PC-3 (cell line): Measurements from ENCODE around the gene HACD1. TPM values are rescaled to one million over a fixed set of nuclear protein-coding genes. Genes with fewer than 3 reads are reported as not detected.
"Not testable (repeated sequence)": the region's sequence is repeated elsewhere in the genome, so short reads cannot be mapped to it uniquely, and the experiment has no call there.

ENCODE experiments used
- ATAC-seq: fragments of 200-7000 bp; cut with Tn5 transposase; 2 replicates; pipeline ENCODE4 v1.9.1; 2020; ENCODE audit warnings: mild to moderate bottlenecking, moderate library complexity
- BruUV-seq: library from RNA; stranded (reverse); fragments of 400-500 nt; replicated peaks from 2 replicates; lab custom pipeline; 2021; lab: Mats Ljungman, UMichigan
- CTCF ChIA-PET: fragments of 300-600 bp; sonication (Branson Sonifier 250); formaldehyde crosslinking; loops from one replicate; lab custom pipeline; 2022; ENCODE audit warnings: antibody characterized with exemption; lab: Charles Lee
- POLR2A ChIA-PET: fragments of 300-600 bp; sonication (Branson Sonifier 250); formaldehyde crosslinking; loops from one replicate; lab custom pipeline; 2022; ENCODE audit warnings: antibody characterized with exemption; ENCODE audit not compliant: unreplicated experiment; lab: Charles Lee
- DNase-seq: peaks from one replicate; pipeline ENCODE4 v3.0.0-alpha.2; 2015
- H2AFZ ChIP-seq: fragments of 300-600 bp; sonication (generic); 2 replicates; pipeline ENCODE4 v1.6.0; 2016; ENCODE audit warnings: antibody characterized with exemption, low read length
- H3F3A ChIP-seq: fragments of 300-600 bp; sonication (generic); one replicate; pipeline ENCODE4 v1.6.0; 2017; ENCODE audit warnings: antibody characterized with exemption, low read length, control low read depth, mild to moderate bottlenecking; ENCODE audit not compliant: unreplicated experiment
- H3K27ac ChIP-seq: fragments of 300-600 bp; sonication (generic); 2 replicates; pipeline ENCODE4 v1.5.1; 2016; ENCODE audit warnings: mild to moderate bottlenecking, low read length
- H3K27me3 ChIP-seq: fragments of 300-600 bp; sonication (generic); 2 replicates; pipeline ENCODE4 v1.6.1; 2016; ENCODE audit warnings: low read length, mixed read lengths
- H3K36me3 ChIP-seq: fragments of 300-600 bp; sonication (generic); 2 replicates; pipeline ENCODE4 v1.6.1; 2016; ENCODE audit warnings: low read depth, mixed run types, low read length, mixed read lengths
- H3K4me1 ChIP-seq: fragments of 300-600 bp; sonication (generic); 2 replicates; pipeline ENCODE4 v1.5.1; 2016; ENCODE audit warnings: low read length; ENCODE audit not compliant: insufficient read depth
- H3K4me2 ChIP-seq: fragments of 300-600 bp; sonication (generic); 2 replicates; pipeline ENCODE4 v1.6.0; 2016; ENCODE audit warnings: low read length
- H3K4me3 ChIP-seq: fragments of 300-600 bp; sonication (generic); 2 replicates; pipeline ENCODE4 v1.5.1; 2016; ENCODE audit warnings: mild to moderate bottlenecking, low read length, mixed read lengths
- H3K79me2 ChIP-seq: fragments of 300-600 bp; sonication (generic); 2 replicates; pipeline ENCODE4 v1.6.1; 2017; ENCODE audit warnings: low read length, mixed read lengths
- H3K9ac ChIP-seq: fragments of 300-600 bp; sonication (generic); 2 replicates; pipeline ENCODE4 v1.6.0; 2016; ENCODE audit warnings: mild to moderate bottlenecking, low read length
- H3K9me2 ChIP-seq: fragments of 300-600 bp; sonication (generic); replicated peaks from 2 replicates; pipeline ENCODE4 v1.6.1; 2016; ENCODE audit warnings: mixed run types, low read length, mixed read lengths
- H3K9me3 ChIP-seq: fragments of 300-600 bp; sonication (generic); 2 replicates; pipeline ENCODE4 v1.6.1; 2016; ENCODE audit warnings: low read length, mixed read lengths
- H4K20me1 ChIP-seq: fragments of 300-600 bp; sonication (generic); 2 replicates; pipeline ENCODE4 v1.6.1; 2016; ENCODE audit warnings: low read length, mixed read lengths
- CTCF ChIP-seq: fragments of 300-600 bp; sonication (generic); conservative IDR thresholded peaks from 2 replicates; pipeline ENCODE4 v1.5.1; 2017; ENCODE audit warnings: antibody characterized with exemption, low read depth, mild to moderate bottlenecking, low read length
- EZH2 ChIP-seq: fragments of 300-600 bp; sonication (generic); IDR thresholded peaks from one replicate; pipeline ENCODE4 v1.6.1; 2017; ENCODE audit warnings: antibody characterized with exemption, mild to moderate bottlenecking, low read length; ENCODE audit not compliant: unreplicated experiment
- EZH2phosphoT487 ChIP-seq: fragments of 300-600 bp; sonication (generic); IDR thresholded peaks from 2 replicates; pipeline ENCODE4 v1.6.1; 2018; ENCODE audit warnings: mild to moderate bottlenecking, antibody characterized with exemption, low read length, borderline replicate concordance
- intact Hi-C: fragments of 100-400 bp; cut with micrococcal nuclease; formaldehyde crosslinking; loops from 2 replicates; pipeline ENCODE4 v1.9.0; 2023
- total RNA-seq: library from RNA; depleted of rRNA; stranded (reverse); fragments of >200 nt; gene quantifications from 2 replicates; pipeline ENCODE4 v1.2.3, GENCODE V29; 2014

HACD1 gene
- total RNA-seq, 1 experiment from 2014 or later: 15.3 TPM

GRCh38 chr10:17590969-17591645, 26.1 kb downstream of the HACD1 start:
- no peak overlapping the region for H3K27ac ChIP-seq
- H3K79me2 ChIP-seq: no peaks in the 10 kb centered on the region
- no peak for DNase-seq
- no peak overlapping the region for H3K4me3 ChIP-seq
- no peaks in the 10 kb centered on the region for H3K9me3 ChIP-seq
- H3K9ac ChIP-seq: no peak overlapping the region
- no peak for TF ChIP-seq EZH2
- H2AFZ ChIP-seq: no peak overlapping the region
- no peaks in the 10 kb centered on the region for H3K9me2 ChIP-seq
- H3K36me3 ChIP-seq: no peaks in the 10 kb centered on the region
- no peak overlapping the region for H3K4me2 ChIP-seq
- H4K20me1 ChIP-seq: no peaks in the 10 kb centered on the region
- POLR2A ChIA-PET: no interaction called here
- no peaks in the 10 kb centered on the region for H3K27me3 ChIP-seq
- no peak for ATAC-seq
- no peaks in the 10 kb centered on the region for H3F3A ChIP-seq
- no peaks in the 10 kb centered on the region for H3K4me1 ChIP-seq
- no TSS peak for BruUV-seq
- CTCF ChIA-PET: no interaction called here
- intact Hi-C loops: loop anchor here (10.0 kb wide), 1 partner anchor 156 kb away; no protein-coding TSS in a partner anchor

- H3K4me2 ChIP-seq, H3K9me3 ChIP-seq, ATAC-seq, H3K27me3 ChIP-seq, H3K36me3 ChIP-seq, H3K9me2 ChIP-seq, H4K20me1 ChIP-seq, H2AFZ ChIP-seq, intact Hi-C loops, H3K27ac ChIP-seq, H3K9ac ChIP-seq, POLR2A ChIA-PET, H3K79me2 ChIP-seq, CTCF ChIA-PET, DNase-seq, BruUV-seq, H3K4me1 ChIP-seq, H3F3A ChIP-seq, H3K4me3 ChIP-seq: not testable (repeated sequence)
Measured at GRCh38 chr10:17589316-17589715, 27.9 kb downstream of the HACD1 start.

- Histone ChIP-seq H3K27me3 (no peaks in the 10 kb centered on the region), H3K36me3 (no peaks in the 10 kb centered on the region), H3K27ac (no peak overlapping the region), H3K79me2 (no peaks in the 10 kb centered on the region), H3K4me1 (no peaks in the 10 kb centered on the region), H3K9me2 (no peaks in the 10 kb centered on the region), H2AFZ (no peak overlapping the region), H3K9me3 (no peaks in the 10 kb centered on the region), H3F3A (no peaks in the 10 kb centered on the region), H3K9ac (no peak overlapping the region), H4K20me1 (no peaks in the 10 kb centered on the region), H3K4me3 (no peak overlapping the region), H3K4me2 (no peak overlapping the region)
- CTCF ChIA-PET: no interaction called here
- DNase-seq (no peak), ATAC-seq (no peak)
- TF ChIP-seq CTCF: no peak
- no peak for TF ChIP-seq EZH2phosphoT487
- TF ChIP-seq EZH2: no peak
- intact Hi-C loops: no loop called here
- no TSS peak for BruUV-seq
- POLR2A ChIA-PET: no interaction called here
Measured at GRCh38 chr10:17588420-17588819, 28.8 kb downstream of the HACD1 start.

- CTCF ChIA-PET: not testable (repeated sequence)
Measured at GRCh38 chr10:17587321-17587720, 29.9 kb downstream of the HACD1 start.

More at GRCh38 chr10:17587321-17587720, 29.9 kb downstream of the HACD1 start:
- H3K27ac ChIP-seq, H3K4me2 ChIP-seq, H3K4me3 ChIP-seq, H3K9ac ChIP-seq, BruUV-seq, H4K20me1 ChIP-seq, H3K36me3 ChIP-seq, intact Hi-C loops, ATAC-seq, H2AFZ ChIP-seq, H3F3A ChIP-seq, H3K9me3 ChIP-seq, POLR2A ChIA-PET, H3K27me3 ChIP-seq, H3K79me2 ChIP-seq, H3K4me1 ChIP-seq, DNase-seq, H3K9me2 ChIP-seq: not testable (repeated sequence)
